Amygdala (tissue), 56 donors: ENCODE results near the gene CCDC88B.
"Not testable (repeated sequence)": the region's sequence is repeated elsewhere in the genome, so short reads cannot be mapped to it uniquely, and the experiment has no call there.

Experiments
- DNase-seq, 56 donors: peaks; one replicate each; lab custom pipeline; 2025; lab: John Stamatoyannopoulos, UW

The CCDC88B gene

GRCh38 chr11:64304316-64305072, 35.5 kb upstream of the CCDC88B start:
- peak in 55 of 56 donors; percentile 38 to 96 (median 74) for DNase-seq

GRCh38 chr11:64305075-64305690, 34.8 kb upstream of the CCDC88B start, which contains the start of gene ESRRA:
ESRRA (plus strand) TSS chr11:64305524; CDS start chr11:64307180, 1,656 bp downstream.
- DNase-seq: peak; percentile 82 to 100 (median 99)

- DNase-seq: peak in 43 of 56 donors; percentile 17 to 82 (median 59)
Measured at GRCh38 chr11:64305691-64306562, 34.1 kb upstream of the CCDC88B start.

- DNase-seq: no peak
Measured at GRCh38 chr11:64306563-64306875, 33.5 kb upstream of the CCDC88B start.

- peak in 8 of 56 donors; percentile 12 to 38 (median 34) for DNase-seq
Measured at GRCh38 chr11:64306876-64307622, 33.0 kb upstream of the CCDC88B start.

- DNase-seq: not testable (repeated sequence)
Measured at GRCh38 chr11:64307795-64308194, 32.2 kb upstream of the CCDC88B start.

GRCh38 chr11:64312947-64313346, 27.1 kb upstream of the CCDC88B start:
- DNase-seq: no peak

GRCh38 chr11:64313491-64314145, 26.4 kb upstream of the CCDC88B start:
- DNase-seq: peak in 18 of 56 donors; percentile 14 to 69 (median 38)

GRCh38 chr11:64314146-64314804, 25.7 kb upstream of the CCDC88B start:
- DNase-seq: no peak

- no peak for DNase-seq
Measured at GRCh38 chr11:64314805-64315561, 25.0 kb upstream of the CCDC88B start.

GRCh38 chr11:64315667-64316526, 24.1 kb upstream of the CCDC88B start:
- not testable (repeated sequence) for DNase-seq

GRCh38 chr11:64316672-64317324, 23.2 kb upstream of the CCDC88B start:
- DNase-seq: peak in 1 of 56 donors; percentile 64

GRCh38 chr11:64317325-64317960, 22.6 kb upstream of the CCDC88B start, which contains the start of gene TRMT112:
TRMT112 (minus strand) TSS chr11:64317559; CDS start chr11:64317526, 33 bp downstream.
- DNase-seq: peak; percentile 72 to 98 (median 94)

- peak; percentile 54 to 98 (median 94) for DNase-seq
Measured at GRCh38 chr11:64317961-64318765, 21.8 kb upstream of the CCDC88B start, which contains the start of gene PRDX5. PRDX5 (plus strand) TSS chr11:64318121; CDS start chr11:64318216, 95 bp downstream.
